D721Med (cell line): ENCODE data around the gene BOLA2B.

ENCODE experiments used
- DNase-seq: peaks from one replicate; pipeline ENCODE4 v3.0.0; 2011; ENCODE audit warnings: low spot score; ENCODE audit not compliant: insufficient read length
- FAIRE-seq: peaks from 2 replicates; lab custom pipeline; 2011; peaks lifted over from hg19 to GRCh38; lab: Jason Lieb, UNC
- TF ChIP-seq, protein P1 (sequence below): IDR thresholded peaks from 2 replicates; pipeline ENCODE4 v1.5.1; 2012; ENCODE audit warnings: mild to moderate bottlenecking, control low read depth; ENCODE audit not compliant: insufficient read depth; ENCODE audit errors: missing control alignments

Gene BOLA2B

DNA sequence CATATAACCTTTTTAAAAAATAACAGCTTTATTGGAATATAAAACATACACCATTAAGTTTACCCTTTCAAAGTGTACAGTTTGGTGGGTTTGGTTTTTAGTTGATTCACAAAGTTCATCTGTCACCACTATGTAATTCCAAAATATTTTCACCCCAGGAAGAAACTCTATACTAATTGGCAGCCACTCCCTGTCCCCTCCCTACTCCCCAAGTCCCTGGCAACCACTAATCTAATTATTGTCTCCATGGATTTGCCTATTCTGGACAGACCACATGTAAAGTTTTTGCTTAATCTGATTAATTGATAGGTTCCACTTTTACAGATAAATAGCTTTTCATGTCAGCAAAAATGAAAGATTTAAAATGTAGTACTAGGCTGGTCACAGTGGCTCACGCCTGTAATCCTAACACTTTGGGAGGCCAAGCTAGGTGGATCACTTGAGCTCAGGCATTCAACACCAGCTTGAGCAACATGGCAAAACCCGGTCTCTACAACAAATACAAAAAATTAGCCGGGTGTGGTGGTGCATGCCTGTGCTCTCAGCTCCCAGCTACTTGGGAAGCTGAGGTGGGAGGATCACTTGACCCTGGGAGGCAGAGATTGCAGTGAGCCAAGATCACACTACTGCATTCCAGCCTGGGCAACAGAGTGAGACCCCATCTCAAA, 45.5 kb downstream of the BOLA2B start:
- FAIRE-seq (no peak), DNase-seq (no peak)
- TF ChIP-seq, protein P1, sequence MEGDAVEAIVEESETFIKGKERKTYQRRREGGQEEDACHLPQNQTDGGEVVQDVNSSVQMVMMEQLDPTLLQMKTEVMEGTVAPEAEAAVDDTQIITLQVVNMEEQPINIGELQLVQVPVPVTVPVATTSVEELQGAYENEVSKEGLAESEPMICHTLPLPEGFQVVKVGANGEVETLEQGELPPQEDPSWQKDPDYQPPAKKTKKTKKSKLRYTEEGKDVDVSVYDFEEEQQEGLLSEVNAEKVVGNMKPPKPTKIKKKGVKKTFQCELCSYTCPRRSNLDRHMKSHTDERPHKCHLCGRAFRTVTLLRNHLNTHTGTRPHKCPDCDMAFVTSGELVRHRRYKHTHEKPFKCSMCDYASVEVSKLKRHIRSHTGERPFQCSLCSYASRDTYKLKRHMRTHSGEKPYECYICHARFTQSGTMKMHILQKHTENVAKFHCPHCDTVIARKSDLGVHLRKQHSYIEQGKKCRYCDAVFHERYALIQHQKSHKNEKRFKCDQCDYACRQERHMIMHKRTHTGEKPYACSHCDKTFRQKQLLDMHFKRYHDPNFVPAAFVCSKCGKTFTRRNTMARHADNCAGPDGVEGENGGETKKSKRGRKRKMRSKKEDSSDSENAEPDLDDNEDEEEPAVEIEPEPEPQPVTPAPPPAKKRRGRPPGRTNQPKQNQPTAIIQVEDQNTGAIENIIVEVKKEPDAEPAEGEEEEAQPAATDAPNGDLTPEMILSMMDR, result no peak

GRCh38 chr16:30145657-30146056, 47.8 kb downstream of the BOLA2B start:
- TF ChIP-seq, protein P1, result no peak
- no peak for FAIRE-seq
- DNase-seq, result no peak

DNA sequence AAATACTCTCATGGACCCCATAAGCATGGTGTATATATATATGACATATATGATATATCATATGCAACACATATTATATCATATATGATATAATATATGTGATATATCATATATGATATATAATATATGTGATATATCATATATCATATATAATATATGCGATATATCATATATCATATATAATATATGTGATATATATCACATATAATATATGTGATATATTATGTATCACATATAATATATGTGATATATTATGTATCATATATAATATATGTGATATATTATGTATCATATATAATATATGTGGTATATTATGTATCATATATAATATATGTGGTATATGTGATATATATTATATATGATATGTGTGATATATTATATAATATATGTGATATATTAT, 48.5 kb downstream of the BOLA2B start:
- FAIRE-seq (no peak), DNase-seq (no peak)
- TF ChIP-seq, protein P1, result no peak

- FAIRE-seq (no peak), DNase-seq (no peak)
- TF ChIP-seq, protein P1, result no peak
These were observed 49.4 kb downstream of the BOLA2B start for GRCh38 chr16:30144017-30144416.

DNA sequence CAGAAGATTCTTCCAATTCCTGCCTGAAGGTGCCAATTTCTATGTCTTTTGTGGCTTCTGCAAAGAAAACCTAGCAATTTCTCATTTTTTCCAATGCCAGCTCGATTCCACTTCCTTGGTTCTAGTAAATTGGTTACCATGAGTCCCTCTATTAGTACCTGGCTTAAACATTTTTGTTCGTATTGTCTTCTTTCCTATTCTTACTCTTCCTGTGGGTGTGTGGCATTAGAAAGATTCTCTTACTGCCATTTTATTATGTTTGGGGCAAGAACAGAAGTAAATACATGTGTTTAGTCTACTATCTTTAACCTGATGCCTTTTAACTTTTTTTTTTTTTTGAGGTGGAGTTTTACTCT, 50.1 kb downstream of the BOLA2B start:
- TF ChIP-seq, protein P1, result no peak
- no peak for DNase-seq
- no peak for FAIRE-seq
